D341Med (cell line): ENCODE data around the gene RAB37.

Experiments used
- DNase-seq: peaks from one replicate; pipeline ENCODE4 v3.0.0; 2012; ENCODE audit warnings: low spot score

Gene RAB37

GRCh38 chr17:74761419-74761818 lies 24.4 kb downstream of the RAB37 start:
- no peak for DNase-seq

- no peak for DNase-seq
Observed at GRCh38 chr17:74761931-74762330, 24.9 kb downstream of the RAB37 start.

- DNase-seq, result no peak
Observed at GRCh38 chr17:74763565-74764387, 26.7 kb downstream of the RAB37 start.

GRCh38 chr17:74764751-74765286 lies 27.8 kb downstream of the RAB37 start:
- no peak for DNase-seq

- DNase-seq, result no peak
Observed at GRCh38 chr17:74766413-74766812, 29.4 kb downstream of the RAB37 start.

- no peak for DNase-seq
Observed at GRCh38 chr17:74767111-74767516, 30.1 kb downstream of the RAB37 start.

GRCh38 chr17:74768069-74768762 lies 31.2 kb downstream of the RAB37 start:
- DNase-seq, result no peak

- no peak for DNase-seq
Observed at GRCh38 chr17:74768763-74769114, 31.7 kb downstream of the RAB37 start.

GRCh38 chr17:74769266-74769855 lies 32.3 kb downstream of the RAB37 start:
- DNase-seq, result no peak

GRCh38 chr17:74769856-74770497 lies 32.9 kb downstream of the RAB37 start:
- DNase-seq, result no peak

GRCh38 chr17:74770498-74771318 lies 33.7 kb downstream of the RAB37 start:
- DNase-seq, result peak; percentile 90

- DNase-seq, result no peak
Observed at GRCh38 chr17:74771319-74771914, 34.4 kb downstream of the RAB37 start.

GRCh38 chr17:74772053-74772452 lies 35.0 kb downstream of the RAB37 start:
- no peak for DNase-seq

- no peak for DNase-seq
Observed at GRCh38 chr17:74773414-74773813, 36.4 kb downstream of the RAB37 start.

- DNase-seq, result no peak
Observed at GRCh38 chr17:74773871-74774286, 36.8 kb downstream of the RAB37 start.

- no peak for DNase-seq
Observed at GRCh38 chr17:74775409-74776043, 38.5 kb downstream of the RAB37 start.

GRCh38 chr17:74776044-74776962 lies 39.2 kb downstream of the RAB37 start, which contains the start of gene NAT9:
NAT9 (minus strand) TSS chr17:74776345; CDS start chr17:74775698, 647 bp downstream.
- peak; percentile 100 for DNase-seq

- no peak for DNase-seq
Observed at GRCh38 chr17:74776990-74777389, 39.9 kb downstream of the RAB37 start.

GRCh38 chr17:74777901-74778515 lies 41.0 kb downstream of the RAB37 start:
- DNase-seq, result no peak
